ENCODE results near the gene HOXC10.

Gene HOXC10

GRCh38 chr12:53993162-53994008, 8.4 kb downstream of the HOXC10 start:
- Histone ChIP-seq H3K79me2 (ENCODE audit: low read length) (no peaks in the 10 kb centered on the region), H3K4me1 (ENCODE audit: low read length) (peaks cover 60% of the 10 kb centered on the region), H3K4me2 (ENCODE audit: low read length) (peak overlapping the region; percentile 99; the same call in 1 of the 2 replicates), H3K9me3 (ENCODE audit: insufficient read depth, low read length) (no peaks in the 10 kb centered on the region), H3K27ac (ENCODE audit: low read length) (no peak overlapping the region), H4K20me1 (ENCODE audit: insufficient read depth, low read length) (no peaks in the 10 kb centered on the region), H3K4me3 (ENCODE audit: low read length) (no peak overlapping the region), H3K27me3 (ENCODE audit: low read depth, low read length) (0 out of 2 replicates have a peak, but pooled peaks cover 8% of the 10 kb centered on the region), H2AFZ (ENCODE audit: low read depth, low read length) (no peak overlapping the region), H3K36me3 (replicated peaks; ENCODE audit: low read depth, low read length) (no peaks in the 10 kb centered on the region), H3K9ac (ENCODE audit: low read length) (no peak overlapping the region)
- no peak for TF ChIP-seq EZH2phosphoT487 (IDR thresholded peaks at IDR 0.05; ENCODE audit: low read depth)
- TF ChIP-seq CTCF (IDR thresholded peaks at IDR 0.05; ENCODE audit: low read depth, low read length), result no peak

GRCh38 chr12:53994009-53994263, 9.0 kb downstream of the HOXC10 start:
- Histone ChIP-seq H4K20me1 (ENCODE audit: insufficient read depth, low read length) (no peaks in the 10 kb centered on the region), H3K27me3 (ENCODE audit: low read depth, low read length) (0 out of 2 replicates have a peak, but pooled peaks cover 8% of the 10 kb centered on the region), H3K9me3 (ENCODE audit: insufficient read depth, low read length) (no peaks in the 10 kb centered on the region), H3K36me3 (replicated peaks; ENCODE audit: low read depth, low read length) (no peaks in the 10 kb centered on the region), H3K4me3 (ENCODE audit: low read length) (no peak overlapping the region), H2AFZ (ENCODE audit: low read depth, low read length) (no peak overlapping the region), H3K9ac (ENCODE audit: low read length) (no peak overlapping the region), H3K4me2 (ENCODE audit: low read length) (no peak overlapping the region), H3K27ac (ENCODE audit: low read length) (no peak overlapping the region), H3K4me1 (ENCODE audit: low read length) (peaks cover 55% of the 10 kb centered on the region), H3K79me2 (ENCODE audit: low read length) (no peaks in the 10 kb centered on the region)
- TF ChIP-seq EZH2phosphoT487 (IDR thresholded peaks at IDR 0.05; ENCODE audit: low read depth) (no peak), CTCF (IDR thresholded peaks at IDR 0.05; ENCODE audit: low read depth, low read length) (no peak)

- no peak overlapping the region for H3K9ac ChIP-seq (ENCODE audit: low read length)
- H3K27ac ChIP-seq (ENCODE audit: low read length), result no peak overlapping the region
- H3K27me3 ChIP-seq (ENCODE audit: low read depth, low read length), result 0 out of 2 replicates have a peak, but pooled peaks cover 8% of the 10 kb centered on the region
- H4K20me1 ChIP-seq (ENCODE audit: insufficient read depth, low read length), result no peaks in the 10 kb centered on the region
- H3K4me2 ChIP-seq (ENCODE audit: low read length), result peak overlapping the region; percentile 95
- peaks cover 52% of the 10 kb centered on the region for H3K4me1 ChIP-seq (ENCODE audit: low read length)
- H3K36me3 ChIP-seq (replicated peaks; ENCODE audit: low read depth, low read length), result no peaks in the 10 kb centered on the region
- no peaks in the 10 kb centered on the region for H3K9me3 ChIP-seq (ENCODE audit: insufficient read depth, low read length)
- no peak overlapping the region for H2AFZ ChIP-seq (ENCODE audit: low read depth, low read length)
- no peaks in the 10 kb centered on the region for H3K79me2 ChIP-seq (ENCODE audit: low read length)
- no peak for TF ChIP-seq CTCF (IDR thresholded peaks at IDR 0.05; ENCODE audit: low read depth, low read length)
- peak overlapping the region; percentile 90; the same call in 1 of the 2 replicates for H3K4me3 ChIP-seq (ENCODE audit: low read length)
These were observed 9.5 kb downstream of the HOXC10 start for GRCh38 chr12:53994264-53995001.

- Histone ChIP-seq H4K20me1 (ENCODE audit: insufficient read depth, low read length) (no peaks in the 10 kb centered on the region), H3K36me3 (replicated peaks; ENCODE audit: low read depth, low read length) (no peaks in the 10 kb centered on the region), H3K79me2 (ENCODE audit: low read length) (no peaks in the 10 kb centered on the region), H3K9ac (ENCODE audit: low read length) (peak overlapping the region; percentile 98; the same call in 1 of the 2 replicates), H3K4me1 (ENCODE audit: low read length) (peaks cover 46% of the 10 kb centered on the region), H3K4me3 (ENCODE audit: low read length) (peak overlapping the region; percentile 90), H2AFZ (ENCODE audit: low read depth, low read length) (no peak overlapping the region; the same call in 1 of the 2 replicates), H3K27me3 (ENCODE audit: low read depth, low read length) (0 out of 2 replicates have a peak, but pooled peaks cover 8% of the 10 kb centered on the region), H3K27ac (ENCODE audit: low read length) (no peak overlapping the region), H3K9me3 (ENCODE audit: insufficient read depth, low read length) (no peaks in the 10 kb centered on the region), H3K4me2 (ENCODE audit: low read length) (peak overlapping the region; percentile 95)
- TF ChIP-seq CTCF (IDR thresholded peaks at IDR 0.05; ENCODE audit: low read depth, low read length), result no peak
- no peak for TF ChIP-seq EZH2phosphoT487 (IDR thresholded peaks at IDR 0.05; ENCODE audit: low read depth)
These were observed 10.0 kb downstream of the HOXC10 start for GRCh38 chr12:53995002-53995377.
